Mesodermal cell (in vitro differentiated cells): ENCODE data around the gene DNMT1.

Experiments used
- H3K27ac ChIP-seq: 2 replicates; pipeline ENCODE4 v1.7.0; 2013; ENCODE audit warnings: mild to moderate bottlenecking, low read depth, low read length, moderate library complexity; ENCODE audit not compliant: severe bottlenecking
- H3K36me3 ChIP-seq: 2 replicates; pipeline ENCODE4 v1.7.1; 2013; ENCODE audit warnings: mild to moderate bottlenecking, low read length, moderate library complexity; ENCODE audit not compliant: control insufficient read depth, insufficient read depth
- H3K4me1 ChIP-seq: one replicate; pipeline ENCODE4 v1.7.1; 2013; ENCODE audit warnings: mild to moderate bottlenecking, low read length; ENCODE audit not compliant: insufficient read depth, control insufficient read depth, poor library complexity, severe bottlenecking
- H3K4me3 ChIP-seq: 2 replicates; pipeline ENCODE4 v1.7.0; 2013; ENCODE audit warnings: low read length, control low read depth, mild to moderate bottlenecking; ENCODE audit not compliant: insufficient read depth, poor library complexity, severe bottlenecking; ENCODE audit errors: extremely low read depth
- H3K9me3 ChIP-seq: 2 replicates; pipeline ENCODE4 v1.7.1; 2013; ENCODE audit warnings: mild to moderate bottlenecking, low read length, moderate library complexity; ENCODE audit not compliant: control insufficient read depth
- WGBS, 2 experiments: methylation state at CpG; one replicate each; pipeline ENCODE4 v1.1.5; 2013; ENCODE audit warnings: missing lambda C conversion rate in 2 of 2; ENCODE audit not compliant: insufficient coverage in 2 of 2; 5-methylcytosine and 5-hydroxymethylcytosine counted together

The DNMT1 gene

GRCh38 chr19:10084803-10085202, 110.0 kb downstream of the DNMT1 start:
- Histone ChIP-seq H3K36me3 (no peaks in the 10 kb centered on the region), H3K4me1 (peaks cover 7% of the 10 kb centered on the region), H3K4me3 (no peak overlapping the region), H3K27ac (no peak overlapping the region), H3K9me3 (no peaks in the 10 kb centered on the region)
- WGBS, 2 experiments: 76 to 88% methylated on average over 1 to 2 of the region's 3 CpGs

- Histone ChIP-seq H3K36me3 (no peaks in the 10 kb centered on the region), H3K4me1 (peaks cover 7% of the 10 kb centered on the region), H3K9me3 (no peaks in the 10 kb centered on the region), H3K27ac (no peak overlapping the region), H3K4me3 (no peak overlapping the region)
- WGBS, 2 experiments: 77 to 85% methylated on average over 7 to 9 of the region's 9 CpGs
These were observed 110.8 kb downstream of the DNMT1 start for GRCh38 chr19:10083911-10084310.
